ENCODE measurements around the gene TARBP2.
"Not testable (repeated sequence)": the region's sequence is repeated elsewhere in the genome, so short reads cannot be mapped to it uniquely, and the experiment has no call there.

TARBP2 gene

GRCh38 chr12:53476769-53477209, 24.3 kb upstream of the TARBP2 start:
- DNase-seq = no peak

DNA sequence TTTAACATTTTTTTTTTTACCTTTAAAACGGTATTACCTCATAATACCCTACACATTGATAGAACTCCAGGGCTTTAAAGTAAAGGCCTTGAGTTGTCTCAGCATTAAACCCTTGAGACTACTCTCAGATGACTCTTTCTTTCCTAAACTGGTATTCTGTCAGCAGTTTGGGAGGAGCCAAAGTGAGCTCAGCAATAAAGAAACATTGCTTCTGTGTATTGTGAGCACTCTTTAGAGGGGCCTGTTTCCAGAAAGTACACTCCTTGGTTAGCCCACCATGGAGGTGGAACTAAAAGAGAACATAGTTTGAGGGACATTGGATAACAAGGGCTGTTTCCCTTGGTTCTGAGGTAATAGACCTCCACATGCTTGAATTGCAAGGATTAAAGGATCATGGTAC, 22.2 kb upstream of the TARBP2 start:
- no peak for DNase-seq

DNA sequence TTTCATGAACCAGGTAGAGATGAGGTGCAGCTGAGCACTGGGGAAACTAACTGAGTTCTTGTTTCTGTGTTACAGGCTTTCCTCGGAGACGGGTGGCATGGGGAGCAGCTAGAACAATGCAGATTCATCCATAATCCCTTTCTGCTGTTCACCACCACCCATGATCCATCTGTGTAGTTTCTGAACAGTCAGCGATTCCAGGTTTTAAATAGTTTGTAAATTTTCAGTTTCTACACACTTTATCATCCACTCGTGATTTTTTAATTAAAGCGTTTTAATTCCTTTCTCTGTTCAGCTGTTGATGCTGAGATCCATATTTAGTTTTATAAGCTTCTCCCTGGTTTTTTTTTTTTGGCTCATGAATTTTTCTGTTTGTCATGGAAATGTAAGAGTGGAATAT, 21.8 kb upstream of the TARBP2 start:
- no peak for DNase-seq

DNA sequence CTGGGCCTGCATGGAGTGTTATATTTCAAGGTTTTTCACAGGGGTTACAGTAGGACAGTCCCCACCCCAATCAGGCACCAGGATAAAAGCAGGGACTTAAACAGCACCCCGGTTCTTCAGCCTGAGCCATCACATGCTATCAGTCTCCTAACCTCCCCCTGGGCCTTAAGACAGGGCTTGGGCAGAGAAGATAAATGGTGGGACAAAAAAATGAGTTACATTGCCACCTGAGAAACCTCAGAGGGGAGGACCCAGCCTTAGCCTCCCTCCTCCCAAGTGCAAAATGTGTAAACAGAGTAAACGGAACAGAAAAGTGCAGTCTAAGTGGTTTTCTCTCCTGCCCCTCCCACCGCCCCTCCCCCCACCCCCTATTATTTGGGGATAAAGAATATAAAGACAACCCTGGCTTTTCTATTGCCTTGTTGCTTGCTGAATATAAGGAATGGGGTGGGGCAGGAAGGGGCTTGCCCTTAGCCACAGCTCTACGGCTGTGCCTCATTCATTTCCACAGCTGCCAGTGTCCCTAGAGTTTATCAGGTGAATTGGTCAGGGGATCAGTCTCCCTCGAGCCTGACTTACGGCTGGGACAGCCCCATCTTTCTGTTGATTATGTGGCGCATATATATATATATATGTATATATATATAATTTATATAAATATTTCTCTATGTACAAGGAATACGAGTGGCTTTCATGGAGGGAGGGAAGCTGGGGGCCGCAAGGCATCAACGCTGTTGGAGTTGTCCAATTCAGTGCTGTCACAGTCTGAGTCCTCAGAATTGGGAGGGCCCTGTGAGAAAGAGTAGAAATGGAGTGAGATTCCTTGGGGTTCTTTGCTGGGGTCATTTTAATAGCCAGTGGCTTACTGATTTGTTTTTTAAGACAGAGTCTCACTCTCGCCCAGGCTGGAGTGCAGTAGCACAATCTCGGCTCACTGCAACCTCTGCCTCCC, 20.3 kb upstream of the TARBP2 start:
- no peak for DNase-seq

DNA sequence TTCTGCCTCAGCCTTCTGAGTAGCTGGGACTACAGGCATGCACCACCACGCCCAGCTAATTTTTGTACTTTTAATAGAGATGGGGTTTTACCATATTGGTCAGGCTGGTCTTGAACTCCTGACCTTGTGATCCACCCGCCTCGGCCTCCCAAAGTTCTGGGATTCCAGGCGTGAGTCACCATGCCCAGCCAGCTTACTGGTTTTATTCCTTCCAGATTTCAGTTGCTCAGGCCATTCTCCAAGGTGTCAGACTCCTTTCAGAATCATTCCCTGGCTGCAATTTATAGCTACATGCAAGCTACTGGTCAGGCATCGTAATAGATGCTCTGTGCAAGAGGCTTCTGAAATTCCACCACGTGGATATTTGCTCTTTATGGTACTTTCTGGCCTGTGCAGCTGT, 19.6 kb upstream of the TARBP2 start:
- not testable (repeated sequence) for DNase-seq

DNA sequence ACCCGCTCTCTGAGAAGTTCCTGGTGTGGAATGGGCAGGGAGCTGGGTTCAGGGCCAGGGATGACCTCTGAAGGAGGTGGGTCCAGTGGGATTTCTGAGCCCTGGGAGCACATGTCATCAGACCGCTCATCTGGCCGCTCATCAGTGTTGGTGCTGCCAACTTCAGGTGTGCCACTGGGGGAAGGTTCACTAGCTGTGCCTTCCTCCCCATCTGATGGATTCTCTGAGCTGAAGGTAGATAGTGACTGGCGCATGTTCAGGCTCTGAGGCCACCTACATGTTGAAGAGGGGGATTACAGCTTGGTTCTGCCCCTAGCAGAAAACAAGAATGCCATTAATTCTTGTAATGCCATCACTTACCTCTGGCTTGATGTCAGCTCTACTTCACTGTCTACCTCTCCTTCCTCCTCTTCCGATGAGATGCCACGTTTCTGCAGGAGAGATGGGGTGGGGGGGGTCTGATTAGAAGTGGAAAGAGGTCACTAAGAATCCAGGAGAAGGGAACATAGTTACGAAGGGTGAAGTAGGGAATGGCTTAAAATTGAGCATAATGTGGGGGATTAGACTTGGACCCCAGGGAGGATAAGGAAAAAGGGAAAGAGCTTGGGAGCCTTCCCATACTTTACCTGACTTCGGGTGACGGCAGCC, 19.0 kb upstream of the TARBP2 start:
- no peak for DNase-seq

DNA sequence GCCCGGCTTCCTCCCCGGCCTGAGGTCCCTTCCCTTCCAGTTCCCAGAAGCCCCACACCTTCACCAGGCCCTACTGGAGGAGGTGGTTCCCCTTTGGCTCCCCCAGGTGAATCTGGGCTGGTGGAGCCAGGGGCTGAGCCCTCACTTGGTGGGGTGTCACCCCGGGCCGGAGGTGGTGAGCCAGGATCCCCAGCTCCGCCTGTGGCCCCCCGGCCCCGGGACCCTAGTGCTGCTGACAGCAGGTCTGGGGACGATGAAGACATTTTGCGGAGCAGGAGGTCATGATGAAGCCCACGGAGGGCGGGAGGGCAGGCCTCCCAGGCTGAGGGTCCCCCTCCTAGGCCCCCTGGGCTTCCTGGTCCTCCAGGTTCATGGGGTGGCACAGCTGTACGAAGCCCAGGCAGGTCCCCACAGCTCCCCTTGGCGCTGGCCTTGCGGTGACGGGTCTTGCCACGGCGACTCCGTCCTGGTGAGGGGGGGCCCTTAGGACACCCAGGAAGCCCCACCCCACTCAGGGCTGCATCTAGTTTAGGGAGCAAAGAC, 18.4 kb upstream of the TARBP2 start:
- DNase-seq = no peak

GRCh38 chr12:53483225-53483978, 17.7 kb upstream of the TARBP2 start:
- no peak for DNase-seq

DNA sequence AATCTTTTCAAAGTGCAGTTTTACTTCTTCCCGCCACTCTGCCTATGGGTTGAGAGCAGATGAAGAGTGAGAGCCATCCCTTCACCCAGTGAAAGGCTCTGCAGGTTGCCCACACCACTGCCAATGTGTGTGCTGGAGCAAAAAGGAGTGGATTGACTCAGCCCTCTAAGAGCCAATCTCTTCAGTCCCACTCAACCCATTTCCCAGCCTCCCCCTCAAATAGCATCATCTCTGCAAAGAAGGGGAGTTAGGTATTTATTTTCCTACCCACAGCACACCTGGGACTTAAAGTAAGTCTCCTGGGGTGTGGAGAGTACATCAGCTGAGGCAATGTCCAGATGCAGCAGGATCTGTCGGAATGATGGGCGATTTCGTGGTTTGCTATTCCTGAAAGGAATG, 17.1 kb upstream of the TARBP2 start:
- DNase-seq = no peak

DNA sequence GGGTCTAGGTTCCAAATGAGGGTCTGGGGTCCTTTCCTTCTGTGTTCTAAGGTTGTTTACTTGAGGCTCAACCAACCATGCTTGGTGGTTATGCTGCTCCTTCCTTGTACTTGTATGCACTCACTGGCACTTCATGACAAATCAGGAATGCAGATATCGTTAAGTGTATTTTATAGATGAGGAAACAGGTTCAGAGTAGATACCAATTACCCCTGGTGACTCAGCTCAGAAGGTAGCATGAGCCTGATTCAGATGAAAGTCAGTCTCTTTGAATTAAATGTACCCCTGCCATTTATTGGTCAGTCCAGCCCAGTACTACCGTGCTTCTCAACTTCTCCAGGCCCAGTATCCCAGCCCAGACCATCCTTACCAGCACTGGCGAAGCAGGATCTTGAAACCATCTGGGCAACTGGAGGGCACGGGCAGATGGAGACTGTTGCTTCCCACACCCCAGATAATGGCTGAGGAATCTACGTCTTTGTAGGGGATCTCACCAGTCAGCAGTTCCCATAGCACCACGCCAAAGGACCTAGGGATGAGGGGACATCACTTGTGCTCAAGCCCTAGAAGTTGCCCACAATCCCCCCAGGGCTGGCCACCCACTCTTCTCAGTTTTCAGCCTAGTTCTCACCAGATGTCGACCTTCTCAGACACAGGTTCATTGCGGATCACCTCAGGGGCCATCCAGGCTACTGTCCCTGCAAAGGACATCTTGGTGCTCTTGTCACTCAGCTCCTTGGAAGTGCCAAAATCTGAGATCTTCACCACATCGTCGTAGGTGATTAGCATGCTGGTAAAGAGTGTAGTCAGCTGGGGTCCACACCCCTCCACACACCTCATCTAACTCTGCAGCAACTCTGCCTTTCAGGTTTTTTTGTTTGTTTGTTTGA, 16.2 kb upstream of the TARBP2 start:
- DNase-seq = no peak

- DNase-seq = no peak
These were observed 14.9 kb upstream of the TARBP2 start for GRCh38 chr12:53485955-53486735.

DNA sequence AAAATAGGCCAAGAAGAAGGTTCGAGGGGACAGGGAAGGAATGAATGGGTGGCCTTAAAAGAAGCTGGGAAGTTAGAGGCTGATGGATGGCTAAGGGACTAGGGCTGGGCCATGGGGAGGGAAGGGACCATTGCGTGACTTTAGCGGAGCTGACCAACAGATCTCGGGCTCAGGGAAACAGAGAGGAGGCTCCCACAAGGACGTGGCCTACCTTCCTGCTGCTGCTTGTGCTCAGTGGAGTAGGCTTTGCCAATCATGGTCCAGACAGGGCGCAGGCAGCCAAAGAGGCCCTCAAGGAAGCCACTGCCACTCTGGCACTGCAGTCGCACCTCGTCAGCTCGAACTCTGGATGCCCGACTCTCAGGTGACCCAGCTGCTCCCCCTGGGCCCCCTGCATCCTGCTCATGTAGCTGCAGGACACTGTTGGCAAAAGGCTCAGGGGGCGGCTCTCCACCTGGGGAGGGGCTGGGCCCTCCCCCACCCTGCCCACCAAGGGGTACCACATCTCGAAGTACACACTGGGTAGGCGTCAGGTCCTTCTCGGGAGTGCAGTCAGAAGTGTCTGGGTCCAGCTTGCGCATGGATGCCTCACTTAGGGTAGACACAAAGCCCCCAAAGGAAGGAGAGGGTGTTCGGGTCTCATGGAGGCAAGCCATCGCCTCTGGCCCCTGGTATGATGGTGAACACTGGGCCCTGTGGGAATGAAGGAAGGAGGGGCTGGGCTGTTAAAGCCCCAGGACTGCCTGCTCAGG, 14.2 kb upstream of the TARBP2 start:
- no peak for DNase-seq

DNA sequence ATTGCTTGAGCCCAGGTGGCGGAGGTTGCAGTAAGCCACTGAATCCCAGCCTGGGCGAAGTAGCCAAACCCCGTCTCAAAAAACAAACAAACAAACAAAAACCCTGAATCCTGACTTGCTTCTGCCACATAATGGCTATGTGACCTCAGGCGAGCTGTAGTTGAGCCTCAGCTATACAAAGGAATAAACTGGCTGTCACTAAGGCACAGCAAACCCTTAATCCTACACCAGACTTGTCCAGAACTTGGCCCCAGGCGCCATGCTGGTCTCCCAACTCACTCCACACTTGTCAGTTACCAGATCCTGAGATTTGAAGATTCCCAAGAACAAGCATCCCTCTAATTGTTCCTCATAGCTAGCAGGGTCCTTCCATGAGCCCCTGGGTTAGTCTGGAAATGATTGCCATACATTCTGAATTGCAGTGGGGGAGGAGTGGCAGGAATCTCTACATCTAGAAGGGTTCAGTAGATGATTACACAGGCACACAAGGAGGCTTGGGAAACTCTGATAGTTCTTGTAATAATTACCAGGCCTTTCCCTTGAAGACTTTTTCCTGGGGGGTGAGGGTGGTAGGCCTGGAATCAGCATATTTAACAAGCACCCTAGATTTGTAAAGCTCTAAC, 11.7 kb upstream of the TARBP2 start:
- DNase-seq = no peak

DNA sequence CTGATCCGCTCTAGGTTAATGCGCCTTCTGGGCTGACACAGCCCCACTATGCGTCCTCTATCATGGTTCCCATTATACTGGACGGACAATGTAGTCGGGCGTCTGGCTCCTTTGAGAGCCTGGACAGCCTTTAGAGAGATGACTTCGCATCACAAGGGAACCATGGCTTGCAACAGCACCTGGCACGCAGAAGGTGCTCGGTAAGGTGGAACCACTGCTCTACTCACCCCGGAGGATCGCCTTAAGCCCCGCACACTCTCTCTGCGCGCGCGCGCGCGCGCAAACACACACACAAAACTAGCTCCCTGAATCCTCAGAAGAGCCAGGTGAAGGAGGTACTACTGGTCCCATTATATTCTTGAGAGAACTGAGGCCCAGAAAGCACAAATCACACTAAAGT, 8.9 kb upstream of the TARBP2 start:
- no peak for DNase-seq

- peak; percentile 68 for DNase-seq
These were observed 8.1 kb upstream of the TARBP2 start for GRCh38 chr12:53492830-53493609.

DNA sequence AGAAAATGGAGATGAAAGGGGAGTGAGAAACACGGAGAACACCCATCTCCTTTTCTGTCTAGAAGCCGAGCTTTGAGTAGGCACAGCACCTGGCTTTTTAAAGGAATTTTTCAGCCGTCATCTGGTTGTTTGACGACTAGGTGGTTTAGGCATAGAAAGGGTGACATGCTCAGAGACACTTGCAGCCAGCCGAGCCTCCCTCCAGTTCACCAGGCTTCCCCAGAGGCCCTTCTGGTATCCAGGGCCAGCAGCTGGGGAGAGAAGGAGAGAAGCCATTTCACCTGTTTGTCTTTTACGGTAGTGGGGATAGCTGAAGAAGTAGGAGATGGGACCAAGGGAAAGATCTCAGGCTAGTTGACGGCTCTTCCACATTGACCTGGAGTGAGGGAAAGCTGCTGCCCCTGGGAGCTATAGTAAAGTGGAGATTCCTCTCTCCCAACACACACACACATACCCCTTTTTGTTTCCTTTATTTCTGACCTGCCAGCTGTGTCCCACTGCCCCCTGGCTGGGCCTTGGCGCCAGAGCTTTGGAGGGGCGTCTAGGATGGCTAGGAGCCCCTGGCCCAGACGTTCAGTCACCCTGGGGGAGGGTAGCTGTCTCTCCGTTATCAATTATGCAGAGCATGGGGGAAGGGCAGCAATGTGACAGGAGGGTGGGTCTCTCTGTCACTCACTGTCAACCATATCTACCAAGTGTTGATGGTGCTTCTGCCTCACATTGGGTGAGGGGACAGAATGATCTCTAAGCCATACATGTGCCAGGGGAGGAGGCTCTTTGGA, 7.3 kb upstream of the TARBP2 start:
- no peak for DNase-seq

- no peak for DNase-seq
These were observed 5.0 kb upstream of the TARBP2 start for GRCh38 chr12:53495903-53496751.

- no peak for DNase-seq
These were observed 4.4 kb upstream of the TARBP2 start for GRCh38 chr12:53496752-53497032.
